HG03432 (cell line): ENCODE measurements around the gene SPATS2.

Source experiments
- ATAC-seq: cut with Tn5 transposase; IDR thresholded peaks from one replicate; pipeline ENCODE4 v1.9.1; 2021; ENCODE audit warnings: mild to moderate bottlenecking, moderate library complexity; ENCODE audit not compliant: unreplicated experiment

Gene SPATS2

DNA sequence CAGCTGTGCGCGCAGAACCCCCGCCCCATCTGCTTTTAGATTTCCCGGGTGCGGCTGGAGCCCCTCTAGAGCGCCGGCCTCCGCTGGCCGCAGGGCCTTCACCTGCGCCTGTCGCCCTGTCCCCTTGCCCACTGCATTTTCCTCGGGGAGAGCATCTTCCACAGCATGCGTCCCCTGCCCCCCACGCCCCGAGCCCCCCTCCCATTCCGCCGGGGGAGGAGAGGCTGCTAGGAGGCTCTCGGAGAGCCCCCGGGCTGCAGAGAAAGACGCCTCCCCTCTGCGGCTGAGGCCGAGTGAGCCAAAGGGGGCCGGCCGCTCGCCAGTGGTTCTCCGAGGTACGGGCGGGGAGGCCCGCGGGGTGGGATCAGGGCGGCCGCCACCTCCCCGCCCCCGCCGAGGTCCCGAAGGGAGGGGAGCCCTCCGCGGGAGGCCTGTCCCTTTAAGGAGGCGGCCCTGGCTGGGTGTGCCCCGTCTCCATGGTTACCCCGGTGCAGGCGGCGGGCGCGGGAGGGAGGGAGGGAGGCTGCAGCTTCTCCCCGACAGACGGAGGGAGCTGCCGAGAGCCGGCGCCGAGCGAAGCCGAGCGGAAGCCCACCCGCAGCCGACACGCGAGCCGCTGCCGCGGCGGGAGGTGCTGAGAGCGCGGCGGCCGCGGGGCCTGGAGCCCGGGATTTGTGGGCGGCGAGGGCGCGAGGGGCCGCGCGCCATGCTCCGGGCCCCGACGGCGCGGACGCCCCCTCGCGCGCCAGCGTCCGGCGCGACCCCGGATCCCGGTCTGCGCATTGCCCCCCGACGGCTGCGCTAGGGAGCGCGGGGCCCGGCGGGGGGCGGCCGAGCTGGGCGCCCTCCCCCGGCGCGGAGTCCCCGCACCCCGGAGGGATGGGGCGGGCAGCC is 171.5 kb downstream of the SPATS2 start, which contains the start of gene KCNH3:
KCNH3 (plus strand) TSS at position 521 of the 894 bp plus-strand sequence. CDS start 387 bp downstream, outside the sequence.
- ATAC-seq, result peak; percentile 68

GRCh38 chr12:49539406-49540228 is 172.4 kb downstream of the SPATS2 start:
- ATAC-seq, result no peak

GRCh38 chr12:49540229-49541139 is 173.2 kb downstream of the SPATS2 start:
- no peak for ATAC-seq

DNA sequence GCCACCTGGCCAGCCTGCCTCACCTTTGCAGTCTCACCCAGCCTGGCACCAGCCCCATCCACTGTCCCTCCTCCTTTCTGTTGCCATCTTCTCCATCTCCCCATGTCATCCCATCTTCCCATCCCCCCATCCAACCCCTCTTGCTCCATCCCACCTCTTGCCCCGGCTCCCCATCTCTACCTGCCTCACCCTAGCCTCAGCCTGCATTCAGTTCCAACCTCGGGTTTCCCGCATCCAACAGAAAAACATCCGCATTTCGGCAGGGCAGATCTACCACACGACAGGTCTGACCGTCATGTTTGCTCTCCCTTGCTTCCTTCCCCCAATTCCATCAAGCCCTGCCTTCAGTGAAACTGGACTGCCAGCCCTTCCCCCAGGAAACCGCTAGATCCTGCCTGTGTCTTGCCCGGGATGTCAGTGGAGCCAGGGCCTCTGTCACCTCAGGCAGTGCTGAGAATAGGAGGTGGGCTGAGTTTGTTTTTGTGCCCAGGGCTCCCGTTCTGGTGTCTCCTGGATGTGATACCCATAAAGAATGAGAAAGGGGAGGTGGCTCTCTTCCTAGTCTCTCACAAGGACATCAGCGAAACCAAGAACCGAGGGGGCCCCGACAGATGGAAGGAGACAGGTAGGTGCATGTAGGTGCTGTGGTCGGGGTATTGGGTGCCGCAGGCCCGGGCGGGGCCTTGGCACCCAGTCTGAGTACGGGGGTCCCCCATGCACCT is 174.0 kb downstream of the SPATS2 start:
- ATAC-seq, result no peak

GRCh38 chr12:49541911-49542505 is 174.7 kb downstream of the SPATS2 start:
- no peak for ATAC-seq

GRCh38 chr12:49542592-49543160 is 175.4 kb downstream of the SPATS2 start:
- ATAC-seq, result no peak

- no peak for ATAC-seq
Observed at GRCh38 chr12:49543221-49543913, 176.1 kb downstream of the SPATS2 start.

DNA sequence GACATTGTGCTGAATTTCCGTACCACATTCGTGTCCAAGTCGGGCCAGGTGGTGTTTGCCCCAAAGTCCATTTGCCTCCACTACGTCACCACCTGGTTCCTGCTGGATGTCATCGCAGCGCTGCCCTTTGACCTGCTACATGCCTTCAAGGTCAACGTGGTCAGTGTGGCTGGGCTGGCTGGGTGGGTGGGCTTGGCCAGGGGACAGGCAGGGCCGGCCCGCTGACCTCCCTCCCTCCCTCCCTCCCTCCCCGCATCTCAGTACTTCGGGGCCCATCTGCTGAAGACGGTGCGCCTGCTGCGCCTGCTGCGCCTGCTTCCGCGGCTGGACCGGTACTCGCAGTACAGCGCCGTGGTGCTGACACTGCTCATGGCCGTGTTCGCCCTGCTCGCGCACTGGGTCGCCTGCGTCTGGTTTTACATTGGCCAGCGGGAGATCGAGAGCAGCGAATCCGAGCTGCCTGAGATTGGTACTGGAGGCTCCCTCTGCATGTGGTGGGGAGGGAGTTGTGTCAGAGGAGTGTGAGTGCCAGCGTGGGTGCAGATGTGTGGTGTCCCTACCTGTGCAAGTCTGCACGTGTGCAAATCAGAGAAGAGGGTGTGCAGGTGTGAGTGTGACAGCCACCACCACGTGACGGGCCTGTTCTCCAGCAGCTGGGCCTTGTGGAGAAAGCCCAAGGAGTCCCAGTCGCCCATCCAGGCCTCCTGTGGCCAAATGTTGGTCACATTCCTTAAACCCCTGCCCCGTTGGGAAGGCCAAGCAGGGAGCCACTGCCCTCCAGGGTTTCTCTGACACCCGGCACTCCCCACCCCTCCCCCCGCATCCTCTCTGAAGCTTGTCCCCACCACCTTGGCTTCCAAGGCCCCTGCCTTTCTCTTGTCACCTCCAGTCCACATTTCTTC is 176.9 kb downstream of the SPATS2 start:
- ATAC-seq, result no peak

- no peak for ATAC-seq
Observed at GRCh38 chr12:49545815-49546214, 178.6 kb downstream of the SPATS2 start.

GRCh38 chr12:49546481-49546880 is 179.2 kb downstream of the SPATS2 start:
- no peak for ATAC-seq

DNA sequence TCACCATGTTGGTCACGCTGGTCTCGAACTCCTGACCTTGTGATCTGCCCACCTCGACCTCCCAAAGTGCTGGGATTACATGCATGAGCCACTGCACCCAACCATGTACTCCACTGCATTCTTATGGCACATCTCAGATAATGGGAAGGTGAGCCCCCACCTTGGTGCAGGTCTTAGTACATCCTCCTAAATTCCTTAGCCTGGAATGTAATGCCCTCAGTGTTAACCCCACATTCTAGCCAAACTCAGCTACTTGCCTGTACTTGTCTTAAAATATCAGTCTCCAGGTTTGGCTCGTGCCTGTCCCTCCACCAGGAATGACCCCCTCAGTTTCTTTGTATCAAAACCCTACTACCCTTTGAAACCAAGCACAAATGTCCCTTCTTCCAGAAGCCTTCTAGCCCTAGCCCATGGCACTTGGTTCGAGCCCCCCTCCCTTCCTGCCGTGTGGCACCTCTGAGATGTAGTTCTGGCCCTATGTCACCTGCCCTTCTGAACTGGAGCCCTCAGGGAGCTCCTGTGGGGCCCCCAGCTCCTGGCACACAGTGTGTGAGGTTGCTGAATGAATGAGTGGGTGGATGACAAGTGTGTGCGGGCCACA is 179.9 kb downstream of the SPATS2 start:
- ATAC-seq, result no peak

DNA sequence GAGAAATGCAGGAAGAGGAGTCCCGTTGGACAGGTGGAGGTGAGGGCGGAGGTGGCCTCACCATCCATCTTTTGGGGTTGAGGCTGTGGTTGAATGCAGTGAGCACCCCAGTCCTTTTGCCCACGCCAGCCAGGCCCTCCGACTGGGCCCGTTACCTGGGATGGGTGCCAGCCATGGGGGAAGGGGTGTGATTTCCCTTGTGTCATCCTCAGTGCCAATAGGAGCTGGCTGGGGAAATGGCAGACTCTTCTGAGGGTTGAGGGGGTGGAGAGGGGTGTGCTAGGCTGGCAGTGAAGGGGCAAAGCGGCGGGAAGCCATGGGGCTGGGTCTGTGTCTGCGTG is 181.2 kb downstream of the SPATS2 start:
- ATAC-seq, result no peak

- no peak for ATAC-seq
Observed at GRCh38 chr12:49548822-49549648, 181.8 kb downstream of the SPATS2 start.

GRCh38 chr12:49549735-49550692 is 182.8 kb downstream of the SPATS2 start:
- ATAC-seq, result no peak

- no peak for ATAC-seq
Observed at GRCh38 chr12:49550693-49551252, 183.5 kb downstream of the SPATS2 start.
